ENCODE data around the gene GSAP. TPM values are rescaled to one million over a fixed set of nuclear protein-coding genes. Genes with fewer than 3 reads are reported as not detected.
"Not testable (repeated sequence)": the region's sequence is repeated elsewhere in the genome, so short reads cannot be mapped to it uniquely, and the experiment has no call there.

The GSAP gene
- total and polyA plus RNA-seq, 2 of the 4 experiments (the other 2 are of a cell fraction), result 1.6 to 1.8 TPM

DNA sequence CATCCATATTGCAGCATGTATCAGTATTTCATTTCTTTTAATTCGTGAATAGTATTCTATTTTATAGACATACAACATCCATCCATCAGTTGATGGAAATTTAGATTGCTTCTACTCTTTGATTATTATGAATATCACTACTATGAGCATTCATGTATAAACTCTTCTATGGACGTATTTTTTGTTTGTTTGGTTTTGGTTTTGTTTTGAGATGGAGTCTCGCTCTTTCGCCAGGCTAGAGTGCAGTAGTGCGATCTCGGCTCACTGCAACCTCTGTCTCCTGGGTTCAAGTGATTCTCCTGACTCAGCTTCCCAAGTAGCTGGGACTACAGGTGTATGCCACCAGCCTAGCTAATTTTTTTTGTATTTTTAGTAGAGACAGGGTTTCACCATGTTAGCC is 35.8 kb upstream of the GSAP start:
- dilution Hi-C loops (cut with HindIII; ENCODE audit: low sequenced_read_pairs, unreplicated experiment); H2BK5ac ChIP-seq (ENCODE audit: low read depth, low read length, poor library complexity, severe bottlenecking); POLR2A ChIA-PET (ENCODE audit: unreplicated experiment); H3K9ac ChIP-seq (ENCODE audit: low read depth, low read length); H2BK15ac ChIP-seq (ENCODE audit: low read depth, low read length); H3K4me2 ChIP-seq (ENCODE audit: low read depth, low read length); H4K91ac ChIP-seq (ENCODE audit: insufficient read depth, low read depth, low read length); H3K23ac ChIP-seq (ENCODE audit: low read depth, low read length); H4K20me1 ChIP-seq (ENCODE audit: insufficient read depth, low read length); CTCF ChIA-PET; DNase-seq; H3K9me3 ChIP-seq (ENCODE audit: control insufficient read depth, insufficient read depth, low read length); H3K18ac ChIP-seq (ENCODE audit: low read depth, low read length); ATAC-seq (ENCODE audit: low read depth); intact Hi-C loops (cut with micrococcal nuclease); H3K36me3 ChIP-seq (ENCODE audit: control insufficient read depth, insufficient read depth, low read length); in situ Hi-C loops (cut with MboI; ENCODE audit: low sequenced_read_pairs); H4K5ac ChIP-seq (ENCODE audit: low read depth, low read length); H4K8ac ChIP-seq (ENCODE audit: low read depth in 2 of 2, low read length in 2 of 2); H3K9me1 ChIP-seq (ENCODE audit: insufficient read depth, low read length); H3K14ac ChIP-seq (replicated peaks; ENCODE audit: low read depth, low read length); H2BK120ac ChIP-seq (ENCODE audit: low read depth, low read length); H2BK20ac ChIP-seq (ENCODE audit: low read depth, low read length); H3K27me3 ChIP-seq (ENCODE audit: control insufficient read depth, insufficient read depth, low read length); H2AK5ac ChIP-seq (ENCODE audit: low read depth, low read length); H3K4me3 ChIP-seq (ENCODE audit: insufficient read depth, low read depth, low read length); H3K27ac ChIP-seq (ENCODE audit: insufficient read depth, low read length); H3K4me1 ChIP-seq (ENCODE audit: control insufficient read depth, insufficient read depth, low read length); H3K4ac ChIP-seq (ENCODE audit: low read depth, low read length); H3K79me1 ChIP-seq (ENCODE audit: low read depth in 1 of 2, low read length in 2 of 2); BruUV-seq (replicated peaks); H2AK9ac ChIP-seq (replicated peaks; ENCODE audit: low read depth, low read length, poor library complexity); H2AFZ ChIP-seq (replicated peaks; ENCODE audit: low read length, poor library complexity); H3K56ac ChIP-seq (ENCODE audit: extremely low read depth, insufficient read depth, low read length): not testable (repeated sequence)
- WGBS, 2 experiments (ENCODE audit: extremely low coverage in 2 of 2, insufficient read length in 1 of 2), result no CpG with 5 or more reads among the region's 6 CpGs

Data from IMR-90 (cell line).